ENCODE results near the gene PGBD4.

The PGBD4 gene

DNA sequence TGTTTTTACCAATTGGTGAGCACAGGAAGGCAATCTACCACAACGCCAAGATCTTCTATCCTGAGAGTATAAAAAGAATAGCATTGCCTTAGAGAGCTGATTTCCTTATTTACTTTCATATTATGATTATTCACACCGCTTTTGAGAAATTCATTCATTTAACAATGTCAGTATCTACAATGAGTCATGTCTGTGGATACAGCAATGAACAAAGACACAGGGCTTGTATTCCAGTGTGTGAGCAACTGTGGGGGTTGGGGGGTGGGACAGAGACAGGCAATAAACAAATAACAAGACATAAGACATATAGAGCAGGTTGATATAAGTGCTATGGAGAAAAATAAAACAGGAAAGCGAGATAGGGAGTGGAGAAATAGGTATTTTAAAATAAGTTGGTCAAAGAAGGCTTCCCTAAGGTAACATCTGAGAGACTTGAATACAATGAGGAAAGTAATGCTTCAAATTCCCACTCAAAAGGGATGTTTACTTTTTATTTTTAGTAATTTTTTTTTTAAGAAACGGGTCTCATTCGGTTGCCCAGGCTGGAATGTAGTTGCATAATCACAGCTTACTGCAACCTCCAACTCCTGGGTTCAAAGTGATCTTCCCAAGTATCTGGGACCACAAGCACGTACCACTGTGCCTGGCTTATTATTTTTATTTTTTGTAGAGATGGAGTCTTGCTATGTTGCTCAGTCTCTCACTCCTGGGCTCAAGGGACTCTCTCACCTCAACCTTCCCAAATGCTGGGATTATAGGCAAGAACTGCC is 45.7 kb downstream of the PGBD4 start:
- Histone ChIP-seq H3F3A (ENCODE audit: insufficient read depth, low read length) (no peaks in the 10 kb centered on the region), H3K79me2 (ENCODE audit: insufficient read depth, low read length) (no peaks in the 10 kb centered on the region), H3K9ac (ENCODE audit: low read length) (no peak overlapping the region), H3K4me2 (ENCODE audit: low read length) (no peak overlapping the region), H3K9me3 (ENCODE audit: low read length) (no peaks in the 10 kb centered on the region), H2AFZ (ENCODE audit: low read length) (no peak overlapping the region), H3K4me3 (ENCODE audit: low read depth, low read length, poor library complexity, severe bottlenecking) (no peak overlapping the region), H3K4me1 (ENCODE audit: insufficient read depth, low read length, severe bottlenecking) (no peaks in the 10 kb centered on the region), H3K9me2 (ENCODE audit: low read depth, low read length) (no peaks in the 10 kb centered on the region), H4K20me1 (ENCODE audit: insufficient read depth, low read length) (no peaks in the 10 kb centered on the region), H3K36me3 (ENCODE audit: insufficient read depth, low read length) (peaks cover 14% of the 10 kb centered on the region; the same call in 1 of the 2 replicates), H3K27me3 (ENCODE audit: insufficient read depth, low read length) (no peaks in the 10 kb centered on the region), H3K27ac (ENCODE audit: low read depth, low read length, poor library complexity, severe bottlenecking) (no peak overlapping the region)
- no peak for TF ChIP-seq EZH2 (IDR thresholded peaks at IDR 0.05; ENCODE audit: borderline replicate concordance, low read length)
- TF ChIP-seq, protein P1, sequence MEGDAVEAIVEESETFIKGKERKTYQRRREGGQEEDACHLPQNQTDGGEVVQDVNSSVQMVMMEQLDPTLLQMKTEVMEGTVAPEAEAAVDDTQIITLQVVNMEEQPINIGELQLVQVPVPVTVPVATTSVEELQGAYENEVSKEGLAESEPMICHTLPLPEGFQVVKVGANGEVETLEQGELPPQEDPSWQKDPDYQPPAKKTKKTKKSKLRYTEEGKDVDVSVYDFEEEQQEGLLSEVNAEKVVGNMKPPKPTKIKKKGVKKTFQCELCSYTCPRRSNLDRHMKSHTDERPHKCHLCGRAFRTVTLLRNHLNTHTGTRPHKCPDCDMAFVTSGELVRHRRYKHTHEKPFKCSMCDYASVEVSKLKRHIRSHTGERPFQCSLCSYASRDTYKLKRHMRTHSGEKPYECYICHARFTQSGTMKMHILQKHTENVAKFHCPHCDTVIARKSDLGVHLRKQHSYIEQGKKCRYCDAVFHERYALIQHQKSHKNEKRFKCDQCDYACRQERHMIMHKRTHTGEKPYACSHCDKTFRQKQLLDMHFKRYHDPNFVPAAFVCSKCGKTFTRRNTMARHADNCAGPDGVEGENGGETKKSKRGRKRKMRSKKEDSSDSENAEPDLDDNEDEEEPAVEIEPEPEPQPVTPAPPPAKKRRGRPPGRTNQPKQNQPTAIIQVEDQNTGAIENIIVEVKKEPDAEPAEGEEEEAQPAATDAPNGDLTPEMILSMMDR (IDR thresholded peaks at IDR 0.05; ENCODE audit: low read length): no peak

DNA sequence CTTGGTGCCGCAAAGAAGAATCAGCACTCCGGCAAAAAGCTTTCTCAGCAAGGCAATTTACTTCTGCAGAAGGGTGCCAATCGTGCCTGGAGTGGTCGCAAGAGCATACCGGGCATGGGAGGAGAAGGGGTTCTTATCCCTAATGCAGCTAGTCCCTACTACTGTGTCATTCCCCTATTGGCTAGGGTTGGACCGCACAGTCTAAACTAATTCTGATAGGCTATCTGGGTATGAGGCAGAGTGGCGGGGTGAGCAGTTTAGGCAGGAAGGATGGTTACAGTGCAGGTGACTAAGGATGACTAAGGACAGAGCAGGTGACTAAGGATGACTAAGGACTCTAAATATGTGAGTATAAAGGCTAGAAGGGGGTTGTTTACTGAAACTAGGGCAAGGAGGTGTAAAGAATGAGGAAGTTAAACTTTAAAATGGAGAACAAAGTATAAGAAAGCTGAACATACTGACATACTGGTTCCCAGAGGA is 52.9 kb downstream of the PGBD4 start:
- peaks cover 12% of the 10 kb centered on the region for H3K9me3 ChIP-seq (ENCODE audit: low read length)
- H2AFZ ChIP-seq (ENCODE audit: low read length): no peak overlapping the region
- H3K9me2 ChIP-seq (ENCODE audit: low read depth, low read length): no peaks in the 10 kb centered on the region
- H3K27ac ChIP-seq (ENCODE audit: low read depth, low read length, poor library complexity, severe bottlenecking): no peak overlapping the region
- H3K4me3 ChIP-seq (ENCODE audit: low read depth, low read length, poor library complexity, severe bottlenecking): no peak overlapping the region
- H4K20me1 ChIP-seq (ENCODE audit: insufficient read depth, low read length): no peaks in the 10 kb centered on the region
- no peaks in the 10 kb centered on the region for H3F3A ChIP-seq (ENCODE audit: insufficient read depth, low read length)
- H3K4me2 ChIP-seq (ENCODE audit: low read length): no peak overlapping the region
- no peaks in the 10 kb centered on the region for H3K79me2 ChIP-seq (ENCODE audit: insufficient read depth, low read length)
- H3K27me3 ChIP-seq (ENCODE audit: insufficient read depth, low read length): no peaks in the 10 kb centered on the region
- TF ChIP-seq, protein P1 (IDR thresholded peaks at IDR 0.05; ENCODE audit: low read length): no peak
- TF ChIP-seq EZH2 (IDR thresholded peaks at IDR 0.05; ENCODE audit: borderline replicate concordance, low read length): no peak
- H3K9ac ChIP-seq (ENCODE audit: low read length): no peak overlapping the region
- H3K4me1 ChIP-seq (ENCODE audit: insufficient read depth, low read length, severe bottlenecking): no peaks in the 10 kb centered on the region
- peaks cover 36% of the 10 kb centered on the region for H3K36me3 ChIP-seq (ENCODE audit: insufficient read depth, low read length)

DNA sequence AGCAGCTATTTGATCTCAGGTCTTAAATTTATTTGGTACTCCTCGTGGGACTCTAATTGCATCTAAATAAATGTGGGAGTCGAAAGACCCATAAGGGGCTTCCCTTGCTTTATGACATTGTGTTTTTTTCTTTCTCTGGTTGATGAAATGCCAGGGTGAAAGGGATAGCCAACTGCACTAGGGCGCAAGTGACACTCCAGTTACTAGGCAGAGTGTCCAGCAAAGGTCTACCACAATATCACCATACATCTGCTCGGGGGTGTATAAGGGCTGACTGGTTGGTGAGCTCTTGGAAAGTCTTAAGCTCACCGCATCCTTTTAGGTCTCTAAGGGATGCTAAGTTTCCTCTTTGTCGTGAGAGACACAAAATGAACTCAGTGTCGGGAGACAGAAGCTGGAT is 54.0 kb downstream of the PGBD4 start:
- Histone ChIP-seq H3K4me1 (ENCODE audit: insufficient read depth, low read length, severe bottlenecking) (no peaks in the 10 kb centered on the region), H3K4me3 (ENCODE audit: low read depth, low read length, poor library complexity, severe bottlenecking) (no peak overlapping the region), H3K9ac (ENCODE audit: low read length) (no peak overlapping the region), H3K9me3 (ENCODE audit: low read length) (peaks cover 14% of the 10 kb centered on the region), H3K79me2 (ENCODE audit: insufficient read depth, low read length) (no peaks in the 10 kb centered on the region), H3F3A (ENCODE audit: insufficient read depth, low read length) (no peaks in the 10 kb centered on the region), H3K4me2 (ENCODE audit: low read length) (no peak overlapping the region), H3K27me3 (ENCODE audit: insufficient read depth, low read length) (no peaks in the 10 kb centered on the region), H2AFZ (ENCODE audit: low read length) (no peak overlapping the region), H3K27ac (ENCODE audit: low read depth, low read length, poor library complexity, severe bottlenecking) (no peak overlapping the region), H3K36me3 (ENCODE audit: insufficient read depth, low read length) (peaks cover 36% of the 10 kb centered on the region), H4K20me1 (ENCODE audit: insufficient read depth, low read length) (no peaks in the 10 kb centered on the region), H3K9me2 (ENCODE audit: low read depth, low read length) (no peaks in the 10 kb centered on the region)
- TF ChIP-seq, protein P1 (IDR thresholded peaks at IDR 0.05; ENCODE audit: low read length): no peak
- no peak for TF ChIP-seq EZH2 (IDR thresholded peaks at IDR 0.05; ENCODE audit: borderline replicate concordance, low read length)
